Epithelial cell of proximal tubule (primary cell): ENCODE results near the gene ADRM1. TPM values are rescaled to one million over a fixed set of nuclear protein-coding genes. Genes with fewer than 3 reads are reported as not detected.

Experiments used
- DNase-seq: peaks from one replicate; pipeline ENCODE4 v3.0.0-alpha.2; 2011; ENCODE audit warnings: low read depth
- H3K4me3 ChIP-seq: 2 replicates; pipeline ENCODE4 v1.5.1; 2011; ENCODE audit warnings: low read depth, mild to moderate bottlenecking, low read length
- total RNA-seq: library from RNA; depleted of rRNA; stranded (reverse); fragments of >200 nt; gene quantifications from 2 replicates; pipeline ENCODE4 v1.2.3, GENCODE V29; 2015
- TF ChIP-seq, protein P1 (sequence below): conservative IDR thresholded peaks from 2 replicates; pipeline ENCODE4 v1.5.1; 2012; ENCODE audit warnings: low read depth, mild to moderate bottlenecking, low read length

The ADRM1 gene, protein sequence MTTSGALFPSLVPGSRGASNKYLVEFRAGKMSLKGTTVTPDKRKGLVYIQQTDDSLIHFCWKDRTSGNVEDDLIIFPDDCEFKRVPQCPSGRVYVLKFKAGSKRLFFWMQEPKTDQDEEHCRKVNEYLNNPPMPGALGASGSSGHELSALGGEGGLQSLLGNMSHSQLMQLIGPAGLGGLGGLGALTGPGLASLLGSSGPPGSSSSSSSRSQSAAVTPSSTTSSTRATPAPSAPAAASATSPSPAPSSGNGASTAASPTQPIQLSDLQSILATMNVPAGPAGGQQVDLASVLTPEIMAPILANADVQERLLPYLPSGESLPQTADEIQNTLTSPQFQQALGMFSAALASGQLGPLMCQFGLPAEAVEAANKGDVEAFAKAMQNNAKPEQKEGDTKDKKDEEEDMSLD
- total RNA-seq: 227 and 261 TPM in 2 replicates

- H3K4me3 ChIP-seq: peak within 1 kb of the TSS; percentile 90
- peak; percentile 25 for DNase-seq
- TF ChIP-seq, protein P1, sequence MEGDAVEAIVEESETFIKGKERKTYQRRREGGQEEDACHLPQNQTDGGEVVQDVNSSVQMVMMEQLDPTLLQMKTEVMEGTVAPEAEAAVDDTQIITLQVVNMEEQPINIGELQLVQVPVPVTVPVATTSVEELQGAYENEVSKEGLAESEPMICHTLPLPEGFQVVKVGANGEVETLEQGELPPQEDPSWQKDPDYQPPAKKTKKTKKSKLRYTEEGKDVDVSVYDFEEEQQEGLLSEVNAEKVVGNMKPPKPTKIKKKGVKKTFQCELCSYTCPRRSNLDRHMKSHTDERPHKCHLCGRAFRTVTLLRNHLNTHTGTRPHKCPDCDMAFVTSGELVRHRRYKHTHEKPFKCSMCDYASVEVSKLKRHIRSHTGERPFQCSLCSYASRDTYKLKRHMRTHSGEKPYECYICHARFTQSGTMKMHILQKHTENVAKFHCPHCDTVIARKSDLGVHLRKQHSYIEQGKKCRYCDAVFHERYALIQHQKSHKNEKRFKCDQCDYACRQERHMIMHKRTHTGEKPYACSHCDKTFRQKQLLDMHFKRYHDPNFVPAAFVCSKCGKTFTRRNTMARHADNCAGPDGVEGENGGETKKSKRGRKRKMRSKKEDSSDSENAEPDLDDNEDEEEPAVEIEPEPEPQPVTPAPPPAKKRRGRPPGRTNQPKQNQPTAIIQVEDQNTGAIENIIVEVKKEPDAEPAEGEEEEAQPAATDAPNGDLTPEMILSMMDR: peak; percentile 75
These were observed at the start of gene ADRM1 for GRCh38 chr20:62302341-62303061. Gene ADRM1, plus strand, starts transcription at chr20:62302997. Its CDS starts 572 bp downstream, at chr20:62303569.

GRCh38 chr20:62253398-62253797 lies 49.4 kb upstream of the ADRM1 start:
- no peak overlapping the region for H3K4me3 ChIP-seq
- TF ChIP-seq, protein P1: no peak
- no peak for DNase-seq

DNA sequence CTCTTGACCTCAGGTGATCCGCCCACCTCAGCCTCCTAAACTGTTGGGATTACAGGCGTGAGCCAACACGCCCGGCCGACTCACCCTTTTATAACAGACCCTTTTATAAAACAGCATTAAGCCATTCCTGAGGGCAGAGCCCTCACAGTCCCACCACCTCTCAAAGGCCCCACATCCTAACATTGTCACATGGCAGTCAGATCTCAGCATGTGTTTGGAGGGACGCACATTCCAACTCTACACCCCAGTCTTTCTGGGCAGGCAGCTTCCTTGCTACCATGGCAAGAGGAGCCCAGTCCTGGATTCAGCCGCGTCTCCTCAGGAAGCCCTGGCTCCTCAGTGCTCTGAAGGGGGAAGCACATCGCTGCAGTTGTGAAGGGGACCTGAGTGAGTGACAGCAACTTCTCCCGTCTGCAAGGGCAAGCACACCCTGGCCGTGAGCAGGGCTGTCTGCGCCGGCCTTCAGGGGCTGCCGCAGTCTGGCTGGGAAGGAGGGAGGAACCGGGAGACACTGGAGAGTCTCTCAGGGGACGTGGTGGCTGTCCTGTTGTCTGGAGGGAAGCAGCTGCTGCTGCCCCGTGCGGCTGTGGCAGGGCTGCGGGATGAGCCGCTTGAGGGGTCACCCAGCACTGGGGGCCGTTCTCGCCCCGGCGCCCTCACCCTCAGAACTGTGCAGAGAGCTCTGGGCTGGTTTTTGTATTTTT lies 48.6 kb upstream of the ADRM1 start:
- DNase-seq: no peak
- TF ChIP-seq, protein P1: no peak
- no peak overlapping the region for H3K4me3 ChIP-seq

- no peak for DNase-seq
- TF ChIP-seq, protein P1: no peak
- no peak overlapping the region for H3K4me3 ChIP-seq
These were observed 46.8 kb upstream of the ADRM1 start for GRCh38 chr20:62255976-62256375.

DNA sequence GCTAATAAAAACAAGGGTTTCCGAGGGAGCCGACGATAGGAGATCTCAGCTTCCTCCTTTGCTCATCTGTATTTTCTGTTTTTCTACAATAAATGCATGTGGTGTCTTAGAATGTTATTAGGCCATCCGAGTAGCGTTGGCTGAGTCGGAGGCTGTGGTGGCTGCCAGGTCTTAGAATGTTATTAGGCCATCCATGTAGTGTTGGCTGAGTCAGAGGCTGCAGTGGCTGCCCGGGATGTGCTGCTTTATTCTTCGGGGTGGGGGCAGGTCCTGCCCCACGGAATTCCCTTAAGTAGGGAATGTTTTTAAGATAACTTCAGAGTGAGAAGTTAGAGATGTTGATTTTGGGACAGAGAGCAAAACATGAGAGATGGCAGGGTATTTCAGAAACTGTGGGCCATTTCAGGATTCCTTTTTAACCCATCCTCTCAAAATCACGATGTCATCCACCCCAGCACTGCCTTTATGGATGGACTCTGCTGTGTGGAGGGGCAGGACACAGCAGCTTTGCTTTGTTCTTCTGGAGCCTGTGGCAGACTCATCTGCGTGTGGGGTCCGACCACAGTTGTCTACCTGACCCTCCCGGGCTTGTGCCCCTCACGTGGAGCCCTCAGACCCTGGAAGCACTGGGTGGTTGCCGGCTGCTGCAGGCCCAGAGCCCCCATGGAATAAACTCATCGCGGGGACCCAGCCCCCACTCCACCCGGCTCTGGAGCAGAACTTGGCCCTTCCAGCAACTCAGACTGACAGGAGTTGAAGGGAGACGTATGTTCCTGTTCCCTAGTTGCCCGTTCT lies 44.1 kb upstream of the ADRM1 start:
- TF ChIP-seq, protein P1: no peak
- no peak overlapping the region for H3K4me3 ChIP-seq
- peak; percentile 22 for DNase-seq

- no peak for DNase-seq
- TF ChIP-seq, protein P1: no peak
- H3K4me3 ChIP-seq: no peak overlapping the region
These were observed 43.6 kb upstream of the ADRM1 start for GRCh38 chr20:62259294-62259565.
